Measurements from ENCODE around the gene DLGAP1. TPM values are rescaled to one million over a fixed set of nuclear protein-coding genes. Genes with fewer than 3 reads are reported as not detected.

The DLGAP1 gene
- total RNA-seq, 1 experiment from 2014 or later, result 23.2 TPM

DNA sequence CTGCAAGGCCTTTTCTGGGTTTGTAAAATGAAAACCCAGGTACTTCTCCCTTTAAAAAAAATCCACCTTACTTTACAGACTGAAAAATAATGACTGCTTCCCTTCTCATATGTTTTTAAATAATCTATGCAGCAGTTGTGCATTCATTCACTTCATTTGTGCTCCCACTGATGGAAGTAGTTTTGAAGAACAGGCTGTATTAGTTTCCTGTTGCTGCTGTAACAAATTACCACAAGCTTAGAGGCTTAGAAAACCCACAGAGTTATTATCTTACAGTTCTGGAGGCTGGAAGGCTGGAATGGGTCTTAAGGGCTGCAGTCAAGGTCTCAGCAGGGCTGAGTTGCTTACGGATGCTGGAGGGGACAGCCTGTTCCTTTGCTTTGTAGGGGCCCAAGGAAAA is 670.2 kb downstream of the DLGAP1 start:
- no CpG with 5 or more reads among the region's 1 CpG for WGBS (ENCODE audit: extremely low coverage, insufficient read length, low lambda C conversion rate)
- H4K5ac ChIP-seq (ENCODE audit: insufficient read length, low read depth, low read length), result no peak overlapping the region
- no peak overlapping the region for H3K23ac ChIP-seq (ENCODE audit: insufficient read length, low read depth, low read length)
- Mint-ChIP-seq H3K36me3 (ENCODE audit: insufficient read depth in 1 of 3, low read depth in 3 of 3) (peaks cover 13 to 21% (median 14%) of the 10 kb centered on the region in 3 experiments), H3K27ac (no peak overlapping the region), H3K9me3 (no peaks in the 10 kb centered on the region), H3K27me3 (ENCODE audit: low read depth) (no peaks in the 10 kb centered on the region; the same call in 1 of the 2 replicates), H3K4me1 (peaks cover 0 to 4% of the 10 kb centered on the region in 2 experiments; a peak in 1 of 4 replicates), H3K4me3 (no peak overlapping the region)
- H2BK12ac ChIP-seq (ENCODE audit: insufficient read length, low read depth, low read length), result no peak overlapping the region
- H3K18ac ChIP-seq (ENCODE audit: insufficient read length, low read depth, low read length), result no peak overlapping the region
- H4K8ac ChIP-seq (replicated peaks; ENCODE audit: insufficient read length, low read depth, low read length), result no peak overlapping the region
- no peak overlapping the region for H2BK15ac ChIP-seq (ENCODE audit: low read depth, low read length)
- no peak for DNase-seq
- H2AK5ac ChIP-seq (ENCODE audit: insufficient read length, low read length), result no peak overlapping the region
- H3K4me1 ChIP-seq (ENCODE audit: insufficient read depth, low read length), result no peaks in the 10 kb centered on the region
- H2BK120ac ChIP-seq (ENCODE audit: low read depth, low read length, poor library complexity, severe bottlenecking), result no peak overlapping the region
- no peaks in the 10 kb centered on the region for H3K27me3 ChIP-seq (ENCODE audit: insufficient read depth, low read length)
- H3K56ac ChIP-seq (ENCODE audit: insufficient read length, low read depth, low read length), result no peak overlapping the region
- no peak overlapping the region for H3T11ph ChIP-seq (ENCODE audit: low read length)
- H3K4me2 ChIP-seq (ENCODE audit: insufficient read depth, insufficient read length, low read length), result no peak overlapping the region
- no peaks in the 10 kb centered on the region for H3K79me1 ChIP-seq (ENCODE audit: insufficient read depth, low read depth, low read length, poor library complexity, severe bottlenecking)
- H3K4ac ChIP-seq (ENCODE audit: low read depth, low read length), result no peak overlapping the region
- H3K9me3 ChIP-seq (ENCODE audit: control insufficient read depth, low read depth, low read length), result no peaks in the 10 kb centered on the region
- TF ChIP-seq, protein P1, sequence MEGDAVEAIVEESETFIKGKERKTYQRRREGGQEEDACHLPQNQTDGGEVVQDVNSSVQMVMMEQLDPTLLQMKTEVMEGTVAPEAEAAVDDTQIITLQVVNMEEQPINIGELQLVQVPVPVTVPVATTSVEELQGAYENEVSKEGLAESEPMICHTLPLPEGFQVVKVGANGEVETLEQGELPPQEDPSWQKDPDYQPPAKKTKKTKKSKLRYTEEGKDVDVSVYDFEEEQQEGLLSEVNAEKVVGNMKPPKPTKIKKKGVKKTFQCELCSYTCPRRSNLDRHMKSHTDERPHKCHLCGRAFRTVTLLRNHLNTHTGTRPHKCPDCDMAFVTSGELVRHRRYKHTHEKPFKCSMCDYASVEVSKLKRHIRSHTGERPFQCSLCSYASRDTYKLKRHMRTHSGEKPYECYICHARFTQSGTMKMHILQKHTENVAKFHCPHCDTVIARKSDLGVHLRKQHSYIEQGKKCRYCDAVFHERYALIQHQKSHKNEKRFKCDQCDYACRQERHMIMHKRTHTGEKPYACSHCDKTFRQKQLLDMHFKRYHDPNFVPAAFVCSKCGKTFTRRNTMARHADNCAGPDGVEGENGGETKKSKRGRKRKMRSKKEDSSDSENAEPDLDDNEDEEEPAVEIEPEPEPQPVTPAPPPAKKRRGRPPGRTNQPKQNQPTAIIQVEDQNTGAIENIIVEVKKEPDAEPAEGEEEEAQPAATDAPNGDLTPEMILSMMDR (conservative IDR thresholded peaks at IDR 0.05), result no peak
- H3K14ac ChIP-seq (ENCODE audit: insufficient read depth, low read length), result no peak overlapping the region
- H2BK20ac ChIP-seq (ENCODE audit: low read depth, low read length, poor library complexity, severe bottlenecking), result no peak overlapping the region
- H4K91ac ChIP-seq (ENCODE audit: insufficient read length, low read depth, low read length), result no peak overlapping the region
- no peaks in the 10 kb centered on the region for H3K79me2 ChIP-seq (ENCODE audit: insufficient read depth, low read length)
- H3K23me2 ChIP-seq (ENCODE audit: insufficient read length, low read depth, low read length, poor library complexity, severe bottlenecking), result no peaks in the 10 kb centered on the region
- H2BK5ac ChIP-seq (ENCODE audit: insufficient read length, low read length), result no peak overlapping the region
- H4K20me1 ChIP-seq (ENCODE audit: control insufficient read depth, insufficient read depth, insufficient read length), result no peaks in the 10 kb centered on the region
- H2AFZ ChIP-seq (ENCODE audit: low read length), result no peak overlapping the region
- H3K27ac ChIP-seq (ENCODE audit: insufficient read length, low read depth, low read length), result no peak overlapping the region
- H3K9ac ChIP-seq (ENCODE audit: extremely low read depth, insufficient read length, low read length), result no peak overlapping the region
